OCI-LY1 (cell line): ENCODE data around the gene CHTF18.

Experiments used
- CTCF ChIP-seq: fragments of 200-600 bp; sonication (generic), shearing (Covaris generic); IDR thresholded peaks from 2 replicates; pipeline ENCODE4 v1.5.1; 2017; ENCODE audit warnings: mild to moderate bottlenecking, antibody characterized with exemption, low read length, moderate library complexity, mixed read lengths
- EZH2 ChIP-seq: fragments of 200-600 bp; sonication (generic), shearing (Covaris generic); IDR thresholded peaks from 2 replicates; pipeline ENCODE4 v1.8.0; 2017; ENCODE audit warnings: borderline replicate concordance, mixed run types, mild to moderate bottlenecking, antibody characterized with exemption, low read length, moderate library complexity, mixed read lengths

- no peak for TF ChIP-seq CTCF
- no peak for TF ChIP-seq EZH2
Measured at GRCh38 chr16:746637-747036, 41.8 kb upstream of the CHTF18 start.
